ENCODE data around the gene ARL14EP.

ARL14EP gene

GRCh38 chr11:30358536-30358935 lies 35.6 kb downstream of the ARL14EP start:
- no peak for TF ChIP-seq CTCF (IDR thresholded peaks at IDR 0.05; ENCODE audit: low read depth, low read length)
- Histone ChIP-seq H3K36me3 (no peaks in the 10 kb centered on the region), H3K4me1 (no peaks in the 10 kb centered on the region), H3K4me3 (ENCODE audit: low read depth, low read length) (no peak overlapping the region), H3K27me3 (no peaks in the 10 kb centered on the region), H3K9me3 (no peaks in the 10 kb centered on the region)
- no peak for DNase-seq

- H3K36me3 ChIP-seq = no peaks in the 10 kb centered on the region
- H3K4me1 ChIP-seq = no peaks in the 10 kb centered on the region
- H3K27me3 ChIP-seq = no peaks in the 10 kb centered on the region
- DNase-seq = no peak
- H3K9me3 ChIP-seq = no peaks in the 10 kb centered on the region
- H3K4me3 ChIP-seq (ENCODE audit: low read depth, low read length) = no peak overlapping the region
- TF ChIP-seq CTCF (IDR thresholded peaks at IDR 0.05; ENCODE audit: low read depth, low read length) = no peak
Measured at GRCh38 chr11:30360741-30361140, 37.8 kb downstream of the ARL14EP start.

- Histone ChIP-seq H3K4me3 (ENCODE audit: low read depth, low read length) (no peak overlapping the region), H3K9me3 (no peaks in the 10 kb centered on the region), H3K4me1 (no peaks in the 10 kb centered on the region), H3K27me3 (no peaks in the 10 kb centered on the region), H3K36me3 (no peaks in the 10 kb centered on the region)
- TF ChIP-seq CTCF (IDR thresholded peaks at IDR 0.05; ENCODE audit: low read depth, low read length) = no peak
- no peak for DNase-seq
Measured at GRCh38 chr11:30364139-30364836, 41.4 kb downstream of the ARL14EP start.

- Histone ChIP-seq H3K9me3 (no peaks in the 10 kb centered on the region), H3K36me3 (no peaks in the 10 kb centered on the region), H3K4me1 (no peaks in the 10 kb centered on the region), H3K4me3 (ENCODE audit: low read depth, low read length) (no peak overlapping the region), H3K27me3 (no peaks in the 10 kb centered on the region)
- no peak for DNase-seq
- no peak for TF ChIP-seq CTCF (IDR thresholded peaks at IDR 0.05; ENCODE audit: low read depth, low read length)
Measured at GRCh38 chr11:30364837-30365482, 42.1 kb downstream of the ARL14EP start.

- no peaks in the 10 kb centered on the region for H3K4me1 ChIP-seq
- H3K4me3 ChIP-seq (ENCODE audit: low read depth, low read length) = no peak overlapping the region
- no peaks in the 10 kb centered on the region for H3K9me3 ChIP-seq
- DNase-seq = no peak
- no peaks in the 10 kb centered on the region for H3K36me3 ChIP-seq
- TF ChIP-seq CTCF (IDR thresholded peaks at IDR 0.05; ENCODE audit: low read depth, low read length) = no peak
- H3K27me3 ChIP-seq = no peaks in the 10 kb centered on the region
Measured at GRCh38 chr11:30365793-30366517, 43.1 kb downstream of the ARL14EP start.

- no peaks in the 10 kb centered on the region for H3K36me3 ChIP-seq
- no peak overlapping the region for H3K4me3 ChIP-seq (ENCODE audit: low read depth, low read length)
- no peak for DNase-seq
- no peak for TF ChIP-seq CTCF (IDR thresholded peaks at IDR 0.05; ENCODE audit: low read depth, low read length)
- H3K9me3 ChIP-seq = no peaks in the 10 kb centered on the region
- H3K27me3 ChIP-seq = no peaks in the 10 kb centered on the region
- no peaks in the 10 kb centered on the region for H3K4me1 ChIP-seq
Measured at GRCh38 chr11:30368394-30368793, 45.5 kb downstream of the ARL14EP start.
